Cardiac fibroblast (primary cell): Measurements from ENCODE around the gene ADGRL4.
A peak's percentile ranks its signal among the peaks of the same experiment; 100 is the strongest.

Experiments
- DNase-seq, 2 donors: peaks; one replicate each; pipeline versions ENCODE4 v3.0.0 to v3.0.0-alpha.2; 2010; ENCODE audit warnings: low read depth in 2 of 2
- H3K4me3 ChIP-seq, 2 donors: replicated peaks in 1 of 2; 1 replicate in 1 of 2; 2 replicates in 1 of 2; pipeline ENCODE4 v1.5.1; 2011; ENCODE audit warnings: low read depth in 2 of 2, low read length in 2 of 2, mild to moderate bottlenecking in 2 of 2, moderate library complexity in 1 of 2
- TF ChIP-seq, protein P1 (sequence below): IDR thresholded peaks from one replicate; pipeline ENCODE4 v1.5.1; 2011; ENCODE audit warnings: low read depth, mild to moderate bottlenecking, low read length, inconsistent platforms

The ADGRL4 gene

DNA sequence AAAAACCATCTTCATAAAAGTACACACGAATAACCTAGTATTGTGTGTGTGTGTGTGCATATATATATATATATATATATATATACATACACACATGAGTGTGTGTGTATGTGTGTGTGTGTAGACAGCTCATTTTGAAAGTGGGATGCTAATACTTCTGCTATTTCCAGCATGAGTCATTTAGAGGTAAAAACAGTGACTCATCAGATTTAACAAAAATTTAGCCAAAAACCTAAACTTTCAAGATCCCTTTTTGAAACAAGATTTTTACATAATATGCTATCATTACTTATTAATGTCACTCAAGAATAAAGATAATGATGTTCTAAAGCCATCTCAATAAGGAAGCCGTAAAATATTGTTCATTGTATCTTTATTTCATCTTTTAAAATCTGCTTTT is 35.6 kb upstream of the ADGRL4 start:
- no peak overlapping the region for H3K4me3 ChIP-seq
- peak; percentile 63 to 85 for DNase-seq
- TF ChIP-seq, protein P1, sequence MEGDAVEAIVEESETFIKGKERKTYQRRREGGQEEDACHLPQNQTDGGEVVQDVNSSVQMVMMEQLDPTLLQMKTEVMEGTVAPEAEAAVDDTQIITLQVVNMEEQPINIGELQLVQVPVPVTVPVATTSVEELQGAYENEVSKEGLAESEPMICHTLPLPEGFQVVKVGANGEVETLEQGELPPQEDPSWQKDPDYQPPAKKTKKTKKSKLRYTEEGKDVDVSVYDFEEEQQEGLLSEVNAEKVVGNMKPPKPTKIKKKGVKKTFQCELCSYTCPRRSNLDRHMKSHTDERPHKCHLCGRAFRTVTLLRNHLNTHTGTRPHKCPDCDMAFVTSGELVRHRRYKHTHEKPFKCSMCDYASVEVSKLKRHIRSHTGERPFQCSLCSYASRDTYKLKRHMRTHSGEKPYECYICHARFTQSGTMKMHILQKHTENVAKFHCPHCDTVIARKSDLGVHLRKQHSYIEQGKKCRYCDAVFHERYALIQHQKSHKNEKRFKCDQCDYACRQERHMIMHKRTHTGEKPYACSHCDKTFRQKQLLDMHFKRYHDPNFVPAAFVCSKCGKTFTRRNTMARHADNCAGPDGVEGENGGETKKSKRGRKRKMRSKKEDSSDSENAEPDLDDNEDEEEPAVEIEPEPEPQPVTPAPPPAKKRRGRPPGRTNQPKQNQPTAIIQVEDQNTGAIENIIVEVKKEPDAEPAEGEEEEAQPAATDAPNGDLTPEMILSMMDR: no peak

DNA sequence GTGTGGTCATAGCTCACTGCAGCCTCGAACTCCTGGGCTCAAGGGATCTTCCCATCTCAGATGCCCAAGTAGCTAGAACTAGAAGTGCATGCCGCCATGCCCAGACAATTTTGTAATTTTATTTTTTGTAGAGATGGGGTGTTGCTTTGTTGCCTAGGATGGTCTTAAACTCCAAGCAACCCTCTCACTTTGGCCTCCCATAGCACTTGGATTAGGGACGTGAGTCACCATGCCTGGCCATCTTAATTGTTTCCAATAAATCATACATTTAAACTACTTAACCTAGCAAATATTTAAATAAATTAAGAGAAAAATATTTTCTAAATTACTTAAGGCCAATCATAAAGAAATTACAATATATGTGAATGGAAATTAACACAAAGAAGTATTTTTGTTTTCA is 35.1 kb upstream of the ADGRL4 start:
- no peak overlapping the region for H3K4me3 ChIP-seq
- peak in 1 of 2 donors; percentile 51 for DNase-seq
- TF ChIP-seq, protein P1: no peak

DNA sequence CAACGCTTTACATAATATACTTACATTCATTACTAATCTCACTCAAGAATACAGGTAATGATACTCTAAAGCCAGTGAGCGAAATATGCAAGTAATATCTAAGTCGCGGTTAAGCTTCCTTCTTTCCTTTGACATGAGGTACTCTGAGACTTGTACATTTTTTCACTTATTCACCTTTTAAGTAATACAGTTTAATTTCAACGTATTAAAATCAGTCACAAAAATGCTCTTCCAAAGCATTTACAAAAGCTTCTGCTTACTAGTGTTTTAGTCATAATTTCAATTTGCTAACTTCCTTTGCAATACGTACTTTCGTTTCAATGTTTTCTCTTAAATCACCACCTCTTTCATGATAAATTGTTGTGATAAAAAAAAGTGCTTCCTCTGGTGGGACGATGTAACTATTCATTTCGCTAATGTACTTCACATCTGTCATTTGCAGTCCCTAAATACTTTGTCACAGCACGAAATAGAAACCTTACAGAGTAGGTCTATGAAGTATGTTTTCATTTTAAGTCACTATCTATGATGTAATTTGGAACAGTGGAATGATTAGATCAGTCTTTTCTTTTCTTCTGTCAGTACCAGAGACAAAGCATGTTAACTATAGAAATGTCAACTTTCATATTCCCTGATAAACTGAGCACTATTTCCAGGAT is 34.0 kb upstream of the ADGRL4 start:
- peak; percentile 14 to 57 for DNase-seq
- H3K4me3 ChIP-seq: peak overlapping the region in 1 of 2 donors; percentile 44
- TF ChIP-seq, protein P1: no peak

DNA sequence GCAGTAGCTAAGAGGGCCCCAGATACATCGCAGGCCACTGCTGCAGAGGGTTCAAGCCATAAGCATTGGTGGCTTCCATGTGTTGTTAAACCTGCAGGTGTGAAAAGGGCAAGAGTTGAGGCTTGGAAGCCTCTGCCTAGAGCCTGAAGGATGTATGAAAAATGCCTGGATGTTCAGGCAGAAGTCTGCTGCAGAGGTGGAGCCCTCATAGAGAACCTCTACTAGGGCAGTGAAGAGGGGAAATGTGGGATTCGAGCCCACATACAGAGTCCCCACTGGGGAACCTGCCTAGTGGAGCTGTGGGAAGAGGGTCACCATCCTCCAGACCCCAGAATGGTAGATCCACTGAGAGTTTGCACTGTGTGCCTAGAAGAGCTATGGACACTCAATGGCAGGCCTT is 30.6 kb upstream of the ADGRL4 start:
- no peak for DNase-seq
- no peak overlapping the region for H3K4me3 ChIP-seq
- TF ChIP-seq, protein P1: no peak

DNA sequence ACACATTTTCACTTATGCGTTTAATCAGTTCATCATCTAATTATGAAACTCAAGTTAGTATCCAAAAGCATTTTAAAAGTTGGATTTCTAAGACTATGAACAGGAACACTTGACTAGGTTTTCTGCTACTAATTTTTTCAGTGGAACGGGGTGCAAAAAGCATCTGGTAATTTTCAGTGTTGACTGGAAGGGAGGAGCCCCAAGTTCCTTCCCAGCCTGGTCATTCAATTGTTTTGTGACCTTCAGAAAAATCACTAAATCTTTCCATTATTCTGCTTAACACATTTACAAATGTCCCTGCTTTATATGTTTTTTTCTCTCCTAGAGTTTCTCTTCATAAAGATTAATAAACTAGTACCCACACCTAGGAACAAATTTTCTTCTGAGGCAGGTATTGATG is 6.0 kb upstream of the ADGRL4 start:
- DNase-seq: no peak
- no peak overlapping the region for H3K4me3 ChIP-seq
- TF ChIP-seq, protein P1: no peak

DNA sequence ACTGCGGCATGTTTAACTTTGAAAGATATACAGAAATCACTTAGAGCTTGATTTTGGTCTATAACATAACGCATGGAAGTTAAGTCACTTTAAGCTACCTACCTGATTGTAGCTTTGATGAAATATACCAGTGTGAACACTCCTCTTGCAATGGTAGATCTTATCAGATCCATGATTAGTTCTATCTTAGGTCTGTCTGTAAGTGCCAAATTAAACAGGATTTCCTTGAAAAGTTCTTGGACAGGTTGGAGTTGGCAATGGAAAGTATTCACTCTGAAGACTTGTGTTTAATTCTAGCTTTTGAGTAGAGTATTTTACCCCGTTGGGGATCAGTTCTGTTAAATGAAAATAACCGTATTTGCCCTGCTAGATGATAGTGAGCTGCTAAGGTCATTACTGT is 4.1 kb upstream of the ADGRL4 start:
- TF ChIP-seq, protein P1: no peak
- H3K4me3 ChIP-seq: no peak overlapping the region
- DNase-seq: no peak

DNA sequence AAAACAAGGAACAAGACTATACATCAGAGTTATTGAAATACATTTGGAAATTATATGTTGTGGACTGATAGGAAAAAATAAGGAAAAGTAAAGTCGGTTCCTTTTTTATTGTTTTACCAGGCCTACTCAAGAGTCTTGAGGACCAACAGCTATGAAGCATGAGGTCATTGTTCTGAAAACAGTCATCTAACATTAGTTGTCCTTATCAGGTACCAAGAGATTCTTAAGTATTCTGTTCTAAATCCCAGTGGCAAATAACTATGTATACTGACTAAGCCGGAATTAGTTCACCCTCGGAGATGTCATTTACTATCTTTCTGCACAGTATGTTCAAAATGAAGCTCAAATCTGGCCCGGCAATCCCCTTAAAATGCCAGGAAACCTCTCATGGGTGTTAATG is 585 bp downstream of the ADGRL4 start:
- peak overlapping the region; percentile 53 to 78 for H3K4me3 ChIP-seq
- peak; percentile 54 to 75 for DNase-seq
- TF ChIP-seq, protein P1: no peak
